Measurements from ENCODE around the gene OGFOD3. TPM values are rescaled to one million over a fixed set of nuclear protein-coding genes. Genes with fewer than 3 reads are reported as not detected.

OGFOD3 gene
- total and polyA plus RNA-seq, 9 of the 15 experiments (the other 6 are each of a cell fraction or from before 2014, with no cell fraction given): 0.69 to 44.7 (median 18.9) TPM

- Histone ChIP-seq H3K9ac (ENCODE audit: insufficient read depth in 1 of 2, low read depth in 2 of 2, low read length in 2 of 2) (no peak overlapping the region), H3K9me1 (ENCODE audit: control insufficient read depth, insufficient read depth, low read length) (no peaks in the 10 kb centered on the region), H3K4me2 (ENCODE audit: insufficient read depth, low read length) (no peak overlapping the region), H3K27ac (ENCODE audit: extremely low read depth, low read depth, low read length) (no peak overlapping the region), H3K4me3 (no peak overlapping the region), H2AFZ (ENCODE audit: low read depth, low read length) (no peak overlapping the region), H3K79me2 (ENCODE audit: control insufficient read depth, insufficient read depth, low read length) (no peaks in the 10 kb centered on the region), H3K36me3 (ENCODE audit: control insufficient read depth, insufficient read depth, low read length) (peaks cover 42% of the 10 kb centered on the region; the same call in 1 of the 3 replicates), H4K20me1 (replicated peaks; ENCODE audit: control insufficient read depth, insufficient read depth, low read length) (no peaks in the 10 kb centered on the region), H3K9me3 (replicated peaks; ENCODE audit: control insufficient read depth, insufficient read depth, low read depth, low read length) (no peaks in the 10 kb centered on the region), H3K4me1 (replicated peaks in 1 of 2; ENCODE audit: control insufficient read depth in 2 of 2, insufficient read depth in 2 of 2, low read length in 2 of 2) (peaks cover 0 to 14% of the 10 kb centered on the region in 2 experiments; a peak in 2 of 5 replicates), H3K27me3 (ENCODE audit: control insufficient read depth in 2 of 2, insufficient read depth in 2 of 2, low read length in 2 of 2) (no peaks in the 10 kb centered on the region)
- ChIA-PET POLR2A (interaction anchor here (0.7 kb wide), 1 partner anchor 11 kb away, joined by 3 read pairs; no protein-coding TSS in a partner anchor), CTCF (ENCODE audit: low intra/inter-chr PET ratio) (no interaction called here)
- in situ Hi-C loops (cut with MboI) (no loop called here), intact Hi-C loops (cut with micrococcal nuclease) (no loop called here)
- TF ChIP-seq HNRNPL (IDR thresholded peaks at IDR 0.05; ENCODE audit: low read depth, low read length) (peak; percentile 79; the same call in 1 of the 2 replicates), ZBTB7A (IDR thresholded peaks at IDR 0.05; ENCODE audit: borderline replicate concordance, control insufficient read depth, low read depth, low read length) (no peak), RBM34 (IDR thresholded peaks at IDR 0.05; ENCODE audit: borderline replicate concordance, insufficient read depth, low read length) (no peak)
- ATAC-seq (no peak), FAIRE-seq (no peak), DNase-seq (ENCODE audit: extremely low read depth in 1 of 4, low spot score in 3 of 4) (no peak)
- no TSS peak for BruUV-seq (replicated peaks)
- 96% methylated on average over 36 of the region's 67 CpGs for WGBS (ENCODE audit: insufficient coverage, low coverage, missing lambda C conversion rate)
Observed at GRCh38 chr17:82403662-82404660, 14.4 kb downstream of the OGFOD3 start.

GRCh38 chr17:82402865-82403264 lies 15.5 kb downstream of the OGFOD3 start:
- no TSS peak for BruUV-seq (replicated peaks)
- no peaks in the 10 kb centered on the region for H3K9me1 ChIP-seq (ENCODE audit: control insufficient read depth, insufficient read depth, low read length)
- WGBS (ENCODE audit: insufficient coverage, low coverage, missing lambda C conversion rate): 86% methylated on average over 7 of the region's 7 CpGs
- CTCF ChIA-PET (ENCODE audit: low intra/inter-chr PET ratio): no interaction called here
- H4K20me1 ChIP-seq (replicated peaks; ENCODE audit: control insufficient read depth, insufficient read depth, low read length): no peaks in the 10 kb centered on the region
- no peak overlapping the region for H3K27ac ChIP-seq (ENCODE audit: extremely low read depth, low read depth, low read length)
- H3K9ac ChIP-seq (ENCODE audit: insufficient read depth in 1 of 2, low read depth in 2 of 2, low read length in 2 of 2): no peak overlapping the region
- ATAC-seq (no peak), FAIRE-seq (no peak), DNase-seq (ENCODE audit: extremely low read depth in 1 of 4, low spot score in 3 of 4) (no peak)
- H2AFZ ChIP-seq (ENCODE audit: low read depth, low read length): no peak overlapping the region
- no peaks in the 10 kb centered on the region for H3K27me3 ChIP-seq (ENCODE audit: control insufficient read depth in 2 of 2, insufficient read depth in 2 of 2, low read length in 2 of 2)
- H3K4me2 ChIP-seq (ENCODE audit: insufficient read depth, low read length): no peak overlapping the region
- H3K79me2 ChIP-seq (ENCODE audit: control insufficient read depth, insufficient read depth, low read length): no peaks in the 10 kb centered on the region
- intact Hi-C loops (cut with micrococcal nuclease) (no loop called here), in situ Hi-C loops (cut with MboI) (no loop called here)
- H3K9me3 ChIP-seq (replicated peaks; ENCODE audit: control insufficient read depth, insufficient read depth, low read depth, low read length): no peaks in the 10 kb centered on the region
- H3K4me1 ChIP-seq (replicated peaks in 1 of 2; ENCODE audit: control insufficient read depth in 2 of 2, insufficient read depth in 2 of 2, low read length in 2 of 2): peaks cover 0 to 14% of the 10 kb centered on the region in 2 experiments; a peak in 2 of 5 replicates
- peaks cover 42% of the 10 kb centered on the region; the same call in 1 of the 3 replicates for H3K36me3 ChIP-seq (ENCODE audit: control insufficient read depth, insufficient read depth, low read length)
- no peak overlapping the region for H3K4me3 ChIP-seq
- POLR2A ChIA-PET: interaction anchor here (0.6 kb wide), 1 partner anchor 17 kb away, joined by 3 read pairs; no protein-coding TSS in a partner anchor
- TF ChIP-seq DPF2 (IDR thresholded peaks at IDR 0.05): no peak
- no peak for TF ChIP-seq ZNF165 (CRISPR knock-in tag; IDR thresholded peaks at IDR 0.05; ENCODE audit: borderline replicate concordance)
- TF ChIP-seq MCM5 (IDR thresholded peaks at IDR 0.05; ENCODE audit: low read depth): no peak
- TF ChIP-seq, protein P1, sequence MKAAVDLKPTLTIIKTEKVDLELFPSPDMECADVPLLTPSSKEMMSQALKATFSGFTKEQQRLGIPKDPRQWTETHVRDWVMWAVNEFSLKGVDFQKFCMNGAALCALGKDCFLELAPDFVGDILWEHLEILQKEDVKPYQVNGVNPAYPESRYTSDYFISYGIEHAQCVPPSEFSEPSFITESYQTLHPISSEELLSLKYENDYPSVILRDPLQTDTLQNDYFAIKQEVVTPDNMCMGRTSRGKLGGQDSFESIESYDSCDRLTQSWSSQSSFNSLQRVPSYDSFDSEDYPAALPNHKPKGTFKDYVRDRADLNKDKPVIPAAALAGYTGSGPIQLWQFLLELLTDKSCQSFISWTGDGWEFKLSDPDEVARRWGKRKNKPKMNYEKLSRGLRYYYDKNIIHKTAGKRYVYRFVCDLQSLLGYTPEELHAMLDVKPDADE (conservative IDR thresholded peaks at IDR 0.05; ENCODE audit: control insufficient read depth, low read depth, low read length): no peak
- TF ChIP-seq ZBTB34 (CRISPR knock-in tag; IDR thresholded peaks at IDR 0.05): no peak
- TF ChIP-seq ZNF436 (CRISPR knock-in tag; IDR thresholded peaks at IDR 0.05): no peak
- TF ChIP-seq ERF (CRISPR knock-in tag; IDR thresholded peaks at IDR 0.05): no peak
- no peak for TF ChIP-seq JUND (IDR thresholded peaks at IDR 0.05; ENCODE audit: borderline replicate concordance, low read depth, low read length)
- TF ChIP-seq JUND (tag; IDR thresholded peaks at IDR 0.05; ENCODE audit: borderline replicate concordance, low read depth, low read length): no peak
